Stomach (tissue), 9 donors: ENCODE measurements around the gene CLTCL1. TPM values are rescaled to one million over a fixed set of nuclear protein-coding genes. Genes with fewer than 3 reads are reported as not detected.

Experiments used
- DNase-seq, 2 donors: peaks; one replicate each; pipeline versions ENCODE4 v3.0.0 to v3.0.0-alpha.2; 2013 to 2019
- H3K27ac ChIP-seq, 5 donors: fragments of 200-600 bp in 4 of 5; sonication (generic) in 4 of 5; one replicate each; pipeline ENCODE4 v1.5.1; 2013 to 2019; ENCODE audit warnings: mild to moderate bottlenecking in 1 of 5, moderate library complexity in 1 of 5
- H3K27me3 ChIP-seq, 3 donors: fragments of 200-600 bp; sonication (generic); one replicate each; pipeline ENCODE4 v1.5.1; 2017 to 2019; ENCODE audit warnings: mixed run types in 1 of 3
- H3K36me3 ChIP-seq, 4 donors: fragments of 200-600 bp; sonication (generic); 1 replicate in 3 of 4; 2 replicates in 1 of 4; pipeline ENCODE4 v1.5.1; 2016 to 2019
- H3K4me1 ChIP-seq, 4 donors: fragments of 200-600 bp; sonication (generic); one replicate each; pipeline ENCODE4 v1.5.1; 2016 to 2019
- H3K4me3 ChIP-seq, 4 donors: fragments of 200-600 bp; sonication (generic) in 3 of 4; one replicate each; pipeline ENCODE4 v1.5.1; 2016 to 2019; ENCODE audit warnings: mild to moderate bottlenecking in 1 of 4
- H3K9me3 ChIP-seq, 4 donors: fragments of 200-600 bp; sonication (generic); one replicate each; pipeline ENCODE4 v1.5.1; 2016 to 2019
- CTCF ChIP-seq, 7 experiments: fragments of 450-650 bp in 4 of 7; fragments of 200-600 bp in 3 of 7; sonication (generic) in 3 of 7; IDR thresholded peaks; one replicate each; pipeline ENCODE4 v1.5.1; 2016 to 2019; ENCODE audit warnings: antibody characterized with exemption in 7 of 7, control low read depth in 2 of 7, mild to moderate bottlenecking in 1 of 7
- EP300 ChIP-seq: sonication (generic); formaldehyde crosslinking; IDR thresholded peaks from one replicate; pipeline ENCODE4 v1.6.1; 2017; ENCODE audit warnings: antibody characterized with exemption
- POLR2A ChIP-seq, 4 donors: fragments of 450-650 bp; IDR thresholded peaks; one replicate each; pipeline ENCODE4 v1.6.1; 2016; ENCODE audit warnings: antibody characterized with exemption in 4 of 4, control low read depth in 2 of 4, mild to moderate bottlenecking in 1 of 4, moderate library complexity in 1 of 4
- POLR2AphosphoS5 ChIP-seq, 3 donors: sonication (generic); formaldehyde crosslinking; IDR thresholded peaks; one replicate each; pipeline ENCODE4 v1.6.1; 2016; ENCODE audit warnings: antibody characterized with exemption in 3 of 3
- WGBS, 5 donors: extraction: QIAGEN DNeasy Blood & Tissue Kit in 3 of 5; methylation state at CpG; one replicate each; pipeline versions ENCODE4 v1.1.5 to v1.1.7; 2013 to 2018; 5-methylcytosine and 5-hydroxymethylcytosine counted together
- intact Hi-C: fragments of 100-400 bp; cut with DNase I; formaldehyde crosslinking; loops from one replicate; pipeline ENCODE4 v1.15.1; 2023; ENCODE audit warnings: low total_unique reads
- polyA plus RNA-seq, 3 donors: library from polyadenylated mRNA; stranded (reverse); fragments of 200-250 nt; gene quantifications; one replicate each; pipeline ENCODE4 v1.2.3, GENCODE V29; 2013
- total RNA-seq, 5 donors: library from RNA; depleted of rRNA; stranded (reverse); fragments of >200 nt; gene quantifications; one replicate each; pipeline versions ENCODE4 v1.1.0 to v1.2.3, GENCODE V29; 2014 to 2016
- donor health status: healthy with polysubstance abuse.
- donor health status: Bipolar disorder and iron deficiency.
- donor health status: healthy.

CLTCL1 gene
- total and polyA plus RNA-seq, 8 donors = 3.0 to 10.1 (median 4.7) TPM

- peaks cover 0 to 24% (median 12%) of the 10 kb centered on the region in 4 donors for H3K36me3 ChIP-seq
- 91 to 96% (median 93%) methylated on average over 14 of the region's 14 CpGs for WGBS, 5 donors
- intact Hi-C loops = no loop called here
These were observed 57.2 kb downstream of the CLTCL1 start for GRCh38 chr22:19234126-19234896.

GRCh38 chr22:19233189-19233661, 58.3 kb downstream of the CLTCL1 start:
- peaks cover 0 to 4% (median 0%) of the 10 kb centered on the region in 4 donors for H3K4me1 ChIP-seq
- peaks cover 0 to 32% (median 17%) of the 10 kb centered on the region in 4 donors for H3K36me3 ChIP-seq
- TF ChIP-seq POLR2A (IDR thresholded peaks at IDR 0.05) = no peak
- no peak for TF ChIP-seq EP300
- TF ChIP-seq POLR2AphosphoS5 (IDR thresholded peaks at IDR 0.05) = no peak
- no peak for TF ChIP-seq CTCF (IDR thresholded peaks at IDR 0.05)
- intact Hi-C loops = no loop called here
- H3K9me3 ChIP-seq = no peaks in the 10 kb centered on the region
- 52 to 80% (median 61%) methylated on average over 11 of the region's 11 CpGs for WGBS, 5 donors
- H3K27ac ChIP-seq = no peak overlapping the region
- no peak overlapping the region for H3K4me3 ChIP-seq
- DNase-seq = no peak
- H3K27me3 ChIP-seq = no peaks in the 10 kb centered on the region

More at GRCh38 chr22:19234126-19234896, 57.2 kb downstream of the CLTCL1 start:
- Histone ChIP-seq H3K4me3 (no peak overlapping the region), H3K4me1 (peaks cover 0 to 4% (median 2%) of the 10 kb centered on the region in 4 donors), H3K27me3 (no peaks in the 10 kb centered on the region), H3K9me3 (no peaks in the 10 kb centered on the region), H3K27ac (no peak overlapping the region)
- no peak for DNase-seq
- TF ChIP-seq EP300 (no peak), POLR2AphosphoS5 (IDR thresholded peaks at IDR 0.05) (no peak), CTCF (IDR thresholded peaks at IDR 0.05) (no peak), POLR2A (IDR thresholded peaks at IDR 0.05) (no peak)

- WGBS, 5 donors = 13 to 38% (median 25%) methylated on average over 2 of the region's 2 CpGs
- Histone ChIP-seq H3K36me3 (peaks cover 0 to 32% (median 22%) of the 10 kb centered on the region in 4 donors), H3K27me3 (no peaks in the 10 kb centered on the region), H3K27ac (peak overlapping the region in 1 of 5 donors; percentile 27), H3K4me1 (peaks cover 0 to 4% (median 0%) of the 10 kb centered on the region in 4 donors), H3K4me3 (no peak overlapping the region), H3K9me3 (no peaks in the 10 kb centered on the region)
- intact Hi-C loops = no loop called here
- no peak for TF ChIP-seq CTCF (IDR thresholded peaks at IDR 0.05)
- no peak for TF ChIP-seq EP300
- no peak for TF ChIP-seq POLR2AphosphoS5 (IDR thresholded peaks at IDR 0.05)
- TF ChIP-seq POLR2A (IDR thresholded peaks at IDR 0.05) = no peak
- DNase-seq = no peak
These were observed 58.9 kb downstream of the CLTCL1 start for GRCh38 chr22:19232623-19233022.

GRCh38 chr22:19231986-19232385, 59.5 kb downstream of the CLTCL1 start:
- TF ChIP-seq POLR2AphosphoS5 (IDR thresholded peaks at IDR 0.05) = no peak
- no peak for TF ChIP-seq POLR2A (IDR thresholded peaks at IDR 0.05)
- TF ChIP-seq CTCF (IDR thresholded peaks at IDR 0.05) = no peak
- no peak for TF ChIP-seq EP300
- H3K36me3 ChIP-seq = peaks cover 0 to 32% (median 23%) of the 10 kb centered on the region in 4 donors
- H3K4me3 ChIP-seq = no peak overlapping the region
- no peaks in the 10 kb centered on the region for H3K27me3 ChIP-seq
- H3K9me3 ChIP-seq = no peaks in the 10 kb centered on the region
- H3K27ac ChIP-seq = no peak overlapping the region
- intact Hi-C loops = no loop called here
- H3K4me1 ChIP-seq = peaks cover 0 to 4% (median 0%) of the 10 kb centered on the region in 4 donors
- no peak for DNase-seq
- WGBS, 5 donors = 83 to 91% (median 85%) methylated on average over 3 of the region's 3 CpGs
